ENCODE results near the gene MEIS2.
A peak's percentile ranks its signal among the peaks of the same experiment; 100 is the strongest.

MEIS2 gene

DNA sequence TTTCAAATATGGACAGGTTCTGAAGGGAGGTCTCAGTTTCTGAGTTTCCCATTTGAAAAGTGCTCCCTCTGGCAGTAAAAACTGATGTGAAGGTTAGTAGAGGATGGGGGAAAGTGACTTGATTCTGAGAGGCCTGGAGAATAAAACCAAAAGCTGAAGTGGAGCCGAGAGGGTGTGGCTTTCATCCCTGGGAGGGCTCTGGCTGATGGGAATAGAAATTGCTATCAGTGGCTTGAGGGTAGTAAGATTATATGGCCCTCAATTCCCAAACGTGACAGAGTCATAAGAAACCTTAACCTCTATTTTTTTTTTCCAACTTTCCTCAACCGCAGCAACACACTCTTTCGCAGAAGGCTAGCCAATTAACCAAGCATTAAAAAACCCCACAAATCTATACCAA, 185.9 kb downstream of the MEIS2 start:
- Histone ChIP-seq H3K27me3 (ENCODE audit: control insufficient read depth, insufficient read depth, low read length) (no peaks in the 10 kb centered on the region), H3K36me3 (ENCODE audit: control insufficient read depth, insufficient read depth, low read length) (peaks cover 2% of the 10 kb centered on the region), H3K4me1 (ENCODE audit: control insufficient read depth, insufficient read depth, low read length) (no peaks in the 10 kb centered on the region), H3K4me3 (ENCODE audit: low read length) (no peak overlapping the region), H3K9ac (ENCODE audit: low read length) (no peak overlapping the region), H3K27ac (ENCODE audit: low read depth, low read length) (no peak overlapping the region)

DNA sequence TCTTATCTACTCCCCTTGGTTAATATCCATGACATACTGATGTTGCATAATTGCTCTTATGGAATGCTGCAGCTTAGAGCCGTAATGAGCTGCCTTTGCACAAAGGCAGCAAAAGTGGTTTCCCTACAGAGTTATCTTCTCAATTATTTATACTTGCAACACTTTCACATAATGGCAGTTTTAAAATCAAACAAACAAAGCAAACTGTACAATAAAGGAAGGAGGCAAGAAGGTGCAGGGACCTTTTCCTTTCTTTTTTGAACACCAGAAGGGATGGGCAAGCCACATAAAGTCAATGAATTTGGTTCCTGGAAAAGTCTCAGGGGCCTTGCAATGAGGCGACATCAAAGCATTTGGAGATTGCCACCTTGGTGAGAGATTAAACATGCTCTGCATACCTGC, 188.0 kb downstream of the MEIS2 start:
- H3K4me3 ChIP-seq (ENCODE audit: low read length), result no peak overlapping the region
- H3K27me3 ChIP-seq (ENCODE audit: control insufficient read depth, insufficient read depth, low read length), result no peaks in the 10 kb centered on the region
- no peak overlapping the region for H3K27ac ChIP-seq (ENCODE audit: low read depth, low read length)
- no peaks in the 10 kb centered on the region for H3K4me1 ChIP-seq (ENCODE audit: control insufficient read depth, insufficient read depth, low read length)
- H3K9ac ChIP-seq (ENCODE audit: low read length), result no peak overlapping the region
- H3K36me3 ChIP-seq (ENCODE audit: control insufficient read depth, insufficient read depth, low read length), result no peaks in the 10 kb centered on the region

DNA sequence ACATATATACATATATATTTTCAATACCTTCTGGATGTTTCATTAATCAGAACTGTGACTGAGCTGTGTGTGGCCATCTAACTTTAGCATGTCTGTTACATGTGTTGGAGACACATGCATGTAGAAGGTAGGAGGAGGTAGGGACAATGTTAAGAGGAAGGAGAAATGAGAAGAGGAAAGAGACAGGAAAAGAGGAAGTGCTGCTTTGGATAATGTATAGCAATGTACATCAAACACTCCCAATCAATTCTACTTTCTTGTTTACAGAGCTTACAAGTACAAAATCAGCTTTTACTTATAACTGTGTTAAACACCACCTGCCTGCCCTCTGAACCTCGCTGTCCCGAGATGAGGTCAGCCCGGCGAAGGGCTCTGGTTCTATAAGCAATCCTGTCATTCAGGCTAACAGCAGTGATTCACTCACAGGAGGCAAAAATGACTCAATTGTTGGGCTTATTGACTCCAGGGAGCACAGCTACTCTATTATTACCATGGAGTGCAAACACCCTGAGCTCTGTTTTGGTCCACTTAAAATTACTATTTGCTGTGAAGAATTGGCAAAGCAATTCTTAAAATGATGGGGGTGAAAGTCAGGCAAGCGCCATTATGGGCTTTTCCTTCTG, 188.9 kb downstream of the MEIS2 start:
- H3K4me1 ChIP-seq (ENCODE audit: control insufficient read depth, insufficient read depth, low read length), result no peaks in the 10 kb centered on the region
- H3K4me3 ChIP-seq (ENCODE audit: low read length), result no peak overlapping the region
- H3K9ac ChIP-seq (ENCODE audit: low read length), result no peak overlapping the region
- H3K27me3 ChIP-seq (ENCODE audit: control insufficient read depth, insufficient read depth, low read length), result no peaks in the 10 kb centered on the region
- no peaks in the 10 kb centered on the region for H3K36me3 ChIP-seq (ENCODE audit: control insufficient read depth, insufficient read depth, low read length)
- no peak overlapping the region for H3K27ac ChIP-seq (ENCODE audit: low read depth, low read length)

DNA sequence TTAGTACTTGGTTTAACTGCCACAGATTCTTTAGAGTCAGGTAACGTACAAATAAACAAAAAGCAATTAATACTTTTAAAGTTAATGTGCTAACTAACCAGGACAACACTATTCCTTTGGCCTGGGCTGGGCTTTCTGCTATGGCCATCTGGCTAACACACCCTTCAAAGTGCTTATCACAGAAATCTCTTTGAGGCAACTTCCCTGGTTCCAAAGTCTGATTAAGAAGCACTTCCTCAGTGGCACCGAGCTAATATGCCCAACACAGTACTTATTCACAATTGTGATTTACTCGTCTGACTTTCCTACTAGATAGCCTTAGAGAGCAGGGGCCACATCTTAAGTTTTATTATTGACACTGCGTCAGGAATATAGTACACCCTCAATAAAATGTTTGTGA, 191.4 kb downstream of the MEIS2 start:
- no peaks in the 10 kb centered on the region for H3K27me3 ChIP-seq (ENCODE audit: control insufficient read depth, insufficient read depth, low read length)
- no peaks in the 10 kb centered on the region for H3K36me3 ChIP-seq (ENCODE audit: control insufficient read depth, insufficient read depth, low read length)
- H3K27ac ChIP-seq (ENCODE audit: low read depth, low read length), result no peak overlapping the region
- no peak overlapping the region for H3K4me3 ChIP-seq (ENCODE audit: low read length)
- H3K4me1 ChIP-seq (ENCODE audit: control insufficient read depth, insufficient read depth, low read length), result peaks cover 14% of the 10 kb centered on the region
- no peak overlapping the region for H3K9ac ChIP-seq (ENCODE audit: low read length)

DNA sequence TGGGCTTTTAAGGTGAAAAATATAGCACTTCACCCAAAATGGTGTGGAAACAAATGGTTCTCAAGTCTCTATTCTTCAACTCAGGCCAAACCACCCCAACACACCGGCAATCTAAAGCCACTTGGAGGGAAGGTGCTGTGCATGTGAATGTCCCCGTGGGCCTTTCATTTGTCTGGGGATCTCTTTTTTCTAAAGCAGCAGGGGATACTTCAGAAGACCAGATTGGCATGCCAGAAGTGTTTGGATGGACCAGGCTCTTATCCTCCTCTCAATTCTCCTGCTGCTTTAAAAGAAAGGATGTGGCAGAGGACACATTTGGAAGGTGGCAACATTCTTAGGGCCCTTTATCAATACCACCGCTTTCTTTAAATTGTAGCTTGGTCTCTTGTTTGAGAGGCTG, 193.1 kb downstream of the MEIS2 start:
- peaks cover 21% of the 10 kb centered on the region for H3K4me1 ChIP-seq (ENCODE audit: control insufficient read depth, insufficient read depth, low read length)
- H3K36me3 ChIP-seq (ENCODE audit: control insufficient read depth, insufficient read depth, low read length), result no peaks in the 10 kb centered on the region
- no peaks in the 10 kb centered on the region for H3K27me3 ChIP-seq (ENCODE audit: control insufficient read depth, insufficient read depth, low read length)
- H3K27ac ChIP-seq (ENCODE audit: low read depth, low read length), result no peak overlapping the region
- no peak overlapping the region for H3K9ac ChIP-seq (ENCODE audit: low read length)
- no peak overlapping the region for H3K4me3 ChIP-seq (ENCODE audit: low read length)

DNA sequence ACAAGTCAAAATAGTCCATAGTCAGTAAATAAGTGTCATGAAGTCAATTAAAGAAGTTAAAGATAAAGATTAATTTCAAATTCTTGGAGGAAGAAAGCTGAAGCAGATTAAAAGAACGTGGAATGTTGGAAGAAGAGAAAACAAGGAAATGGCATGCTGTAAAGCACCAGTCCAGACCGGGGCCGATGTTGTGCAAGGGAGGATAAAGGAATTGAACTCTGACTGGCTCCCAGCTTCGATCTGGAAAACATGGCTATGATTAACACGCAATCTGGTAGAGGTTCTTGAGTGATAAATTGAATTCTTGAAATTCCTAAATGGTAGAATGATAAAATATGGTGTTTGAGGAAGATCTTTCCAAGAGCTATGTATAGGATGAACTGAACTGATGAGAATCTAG, 194.4 kb downstream of the MEIS2 start:
- Histone ChIP-seq H3K9ac (ENCODE audit: low read length) (no peak overlapping the region), H3K27ac (ENCODE audit: low read depth, low read length) (no peak overlapping the region), H3K27me3 (ENCODE audit: control insufficient read depth, insufficient read depth, low read length) (no peaks in the 10 kb centered on the region), H3K4me1 (ENCODE audit: control insufficient read depth, insufficient read depth, low read length) (peaks cover 21% of the 10 kb centered on the region), H3K4me3 (ENCODE audit: low read length) (no peak overlapping the region), H3K36me3 (ENCODE audit: control insufficient read depth, insufficient read depth, low read length) (no peaks in the 10 kb centered on the region)

DNA sequence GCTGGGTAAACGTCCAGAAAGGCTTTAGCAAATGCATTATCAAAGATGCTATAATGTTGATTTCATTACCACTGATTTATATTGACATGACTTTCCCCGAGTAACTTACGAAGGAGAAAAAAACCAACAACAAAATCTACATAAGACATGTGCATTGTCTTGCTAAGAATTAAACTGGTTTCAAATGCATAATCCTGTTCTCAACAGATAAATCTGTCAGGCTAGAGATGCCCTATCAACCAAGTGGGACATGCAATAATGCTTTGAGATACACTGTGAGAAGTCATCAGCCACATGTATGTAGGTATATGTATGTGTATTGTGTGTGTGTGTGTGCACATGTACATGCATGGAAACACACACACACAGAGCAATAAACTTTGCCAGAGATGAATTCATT, 195.6 kb downstream of the MEIS2 start:
- Histone ChIP-seq H3K27me3 (ENCODE audit: control insufficient read depth, insufficient read depth, low read length) (no peaks in the 10 kb centered on the region), H3K4me1 (ENCODE audit: control insufficient read depth, insufficient read depth, low read length) (peaks cover 21% of the 10 kb centered on the region), H3K27ac (ENCODE audit: low read depth, low read length) (no peak overlapping the region), H3K36me3 (ENCODE audit: control insufficient read depth, insufficient read depth, low read length) (no peaks in the 10 kb centered on the region), H3K9ac (ENCODE audit: low read length) (no peak overlapping the region), H3K4me3 (ENCODE audit: low read length) (no peak overlapping the region)

DNA sequence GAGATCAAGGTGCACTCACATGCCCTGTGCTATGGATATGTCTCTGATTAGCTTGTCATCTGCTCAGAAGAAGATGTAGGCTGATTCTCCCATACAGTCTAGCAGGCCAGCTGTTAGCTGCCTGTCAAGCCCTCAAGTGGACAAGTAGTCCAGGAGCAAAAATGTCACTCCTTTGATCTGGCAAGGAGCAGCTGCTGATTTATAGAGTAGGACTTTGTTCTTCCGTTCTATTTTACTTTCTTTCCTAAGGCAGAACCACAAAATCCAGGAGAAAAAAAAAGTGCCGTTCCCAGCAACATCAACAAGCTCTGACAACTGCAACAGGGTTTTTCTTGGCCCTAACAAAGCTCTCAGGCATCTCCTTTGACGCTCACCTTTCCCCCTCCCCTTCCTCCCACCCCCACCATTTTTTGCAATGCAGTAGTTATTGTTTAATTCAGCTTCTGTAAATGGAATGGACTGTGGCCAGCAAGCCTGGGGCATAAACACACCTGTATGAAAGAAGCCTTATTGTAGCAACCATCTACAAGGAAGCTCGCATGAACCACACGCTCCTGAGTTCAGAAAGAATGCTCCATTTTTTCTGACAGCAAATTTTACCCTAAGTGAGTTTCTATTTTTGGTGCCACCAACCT, 196.3 kb downstream of the MEIS2 start:
- Histone ChIP-seq H3K27me3 (ENCODE audit: control insufficient read depth, insufficient read depth, low read length) (no peaks in the 10 kb centered on the region), H3K9ac (ENCODE audit: low read length) (no peak overlapping the region), H3K4me1 (ENCODE audit: control insufficient read depth, insufficient read depth, low read length) (peaks cover 21% of the 10 kb centered on the region), H3K27ac (ENCODE audit: low read depth, low read length) (peak overlapping the region; percentile 43), H3K4me3 (ENCODE audit: low read length) (no peak overlapping the region), H3K36me3 (ENCODE audit: control insufficient read depth, insufficient read depth, low read length) (no peaks in the 10 kb centered on the region)

DNA sequence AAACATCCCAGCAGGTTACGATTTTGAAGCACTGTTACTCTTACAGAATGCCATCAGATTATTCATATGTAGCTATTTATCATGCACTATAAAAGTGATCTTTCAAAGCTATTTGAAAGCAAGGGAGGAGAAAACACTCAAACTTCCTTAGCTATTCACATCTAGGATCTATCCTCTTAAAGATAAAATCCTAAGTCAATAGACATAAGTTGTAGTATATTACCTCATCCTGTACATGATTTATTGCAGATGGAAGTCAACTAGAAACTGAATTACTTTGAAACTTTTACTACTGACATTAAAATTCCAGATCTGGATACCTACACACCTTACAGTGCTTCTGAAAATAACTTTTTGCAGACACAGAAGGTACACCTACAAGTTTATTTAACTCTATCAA, 197.2 kb downstream of the MEIS2 start:
- Histone ChIP-seq H3K36me3 (ENCODE audit: control insufficient read depth, insufficient read depth, low read length) (no peaks in the 10 kb centered on the region), H3K9ac (ENCODE audit: low read length) (no peak overlapping the region), H3K4me3 (ENCODE audit: low read length) (no peak overlapping the region), H3K27ac (ENCODE audit: low read depth, low read length) (no peak overlapping the region), H3K27me3 (ENCODE audit: control insufficient read depth, insufficient read depth, low read length) (no peaks in the 10 kb centered on the region), H3K4me1 (ENCODE audit: control insufficient read depth, insufficient read depth, low read length) (peaks cover 25% of the 10 kb centered on the region)

DNA sequence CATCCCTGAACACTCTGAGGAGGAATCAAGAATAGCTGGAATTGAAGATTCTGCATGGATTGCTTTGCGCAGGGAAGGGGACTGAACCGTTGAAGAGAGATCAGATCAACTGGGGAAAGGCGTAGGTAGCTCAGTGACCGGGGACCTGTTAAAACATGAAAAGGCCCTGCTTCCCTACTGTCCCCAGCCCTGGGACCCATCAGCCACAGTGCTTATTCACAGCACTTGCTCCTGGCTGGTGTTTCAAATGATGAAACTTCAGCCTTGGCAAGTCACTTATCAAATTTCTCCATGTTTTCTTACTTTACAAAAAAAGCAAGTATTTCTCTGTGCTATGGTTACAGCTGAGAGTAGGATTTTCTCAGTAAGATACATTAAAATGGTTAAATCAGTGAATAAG, 199.3 kb downstream of the MEIS2 start:
- Histone ChIP-seq H3K4me1 (ENCODE audit: control insufficient read depth, insufficient read depth, low read length) (peaks cover 34% of the 10 kb centered on the region), H3K36me3 (ENCODE audit: control insufficient read depth, insufficient read depth, low read length) (no peaks in the 10 kb centered on the region), H3K4me3 (ENCODE audit: low read length) (no peak overlapping the region), H3K27ac (ENCODE audit: low read depth, low read length) (no peak overlapping the region), H3K9ac (ENCODE audit: low read length) (no peak overlapping the region), H3K27me3 (ENCODE audit: control insufficient read depth, insufficient read depth, low read length) (no peaks in the 10 kb centered on the region)

DNA sequence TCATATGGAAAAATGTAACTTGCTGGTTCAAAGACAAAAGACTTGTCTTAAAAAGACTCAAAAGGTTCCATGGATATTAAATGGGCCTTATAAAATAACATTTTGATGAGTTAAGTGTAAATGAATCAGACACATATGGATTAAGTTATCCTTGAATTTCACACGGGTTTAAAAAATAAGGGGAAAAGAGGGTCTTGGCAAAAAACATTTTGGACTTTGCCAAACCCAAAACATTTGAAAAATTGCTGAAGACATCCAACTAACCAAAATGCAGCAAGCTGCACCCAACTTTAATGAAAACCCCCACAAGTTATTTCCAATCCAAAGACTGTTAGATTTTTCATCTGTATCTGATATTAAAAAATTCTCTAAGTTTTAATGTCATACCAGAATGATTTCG, 200.7 kb downstream of the MEIS2 start:
- Histone ChIP-seq H3K36me3 (ENCODE audit: control insufficient read depth, insufficient read depth, low read length) (no peaks in the 10 kb centered on the region), H3K4me1 (ENCODE audit: control insufficient read depth, insufficient read depth, low read length) (peaks cover 28% of the 10 kb centered on the region), H3K27me3 (ENCODE audit: control insufficient read depth, insufficient read depth, low read length) (no peaks in the 10 kb centered on the region), H3K27ac (ENCODE audit: low read depth, low read length) (no peak overlapping the region), H3K9ac (ENCODE audit: low read length) (no peak overlapping the region), H3K4me3 (ENCODE audit: low read length) (no peak overlapping the region)

DNA sequence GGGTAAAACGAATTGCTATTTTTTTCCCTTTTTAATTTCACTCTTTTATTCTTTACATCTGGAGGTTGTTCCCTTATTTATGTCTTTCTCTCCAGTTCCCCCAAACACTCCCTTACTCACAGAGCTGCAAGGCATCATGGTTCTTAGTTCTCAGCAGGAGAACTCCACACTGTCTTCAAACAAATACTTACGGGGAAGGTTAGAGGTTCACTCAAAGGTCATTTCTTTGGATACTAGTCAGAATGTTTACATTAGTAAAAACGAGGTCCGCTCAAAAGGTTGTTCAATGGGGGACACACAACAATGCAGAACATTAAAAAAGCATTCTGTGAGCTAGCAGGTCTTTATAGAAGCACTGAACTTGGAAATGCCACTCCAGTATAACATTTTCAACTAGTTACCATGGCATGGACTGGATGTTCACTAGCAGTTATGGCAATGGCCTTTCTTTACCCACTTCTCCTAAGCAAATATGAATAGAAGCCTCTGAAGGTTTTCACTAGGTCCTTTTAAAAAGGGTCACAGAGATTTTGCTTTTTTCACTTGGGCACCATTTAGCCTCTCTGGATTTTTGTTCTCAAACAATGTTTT, 201.7 kb downstream of the MEIS2 start:
- Histone ChIP-seq H3K27ac (ENCODE audit: low read depth, low read length) (peak overlapping the region; percentile 56), H3K27me3 (ENCODE audit: control insufficient read depth, insufficient read depth, low read length) (no peaks in the 10 kb centered on the region), H3K4me1 (ENCODE audit: control insufficient read depth, insufficient read depth, low read length) (peaks cover 18% of the 10 kb centered on the region), H3K36me3 (ENCODE audit: control insufficient read depth, insufficient read depth, low read length) (no peaks in the 10 kb centered on the region), H3K4me3 (ENCODE audit: low read length) (no peak overlapping the region), H3K9ac (ENCODE audit: low read length) (no peak overlapping the region)

DNA sequence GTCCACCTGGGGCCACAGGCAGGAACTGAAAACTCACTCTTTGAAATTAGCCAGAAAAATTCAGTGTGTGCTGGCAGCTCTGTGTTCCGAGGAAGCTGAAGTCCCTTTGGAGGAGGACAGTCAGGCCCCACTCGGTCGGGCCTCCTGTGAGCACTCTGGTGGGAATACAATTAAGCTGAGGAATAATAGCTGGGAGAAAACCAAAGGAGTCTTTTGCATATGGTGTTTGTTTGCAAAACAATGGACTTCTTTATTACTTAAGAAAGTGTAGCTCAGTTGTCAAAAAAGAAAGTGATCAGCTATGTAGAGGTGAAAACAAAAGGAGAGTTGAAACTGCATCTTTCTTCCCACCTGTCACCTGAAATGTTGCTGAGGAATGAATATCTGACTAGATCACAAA, 202.5 kb downstream of the MEIS2 start:
- Histone ChIP-seq H3K27me3 (ENCODE audit: control insufficient read depth, insufficient read depth, low read length) (no peaks in the 10 kb centered on the region), H3K27ac (ENCODE audit: low read depth, low read length) (peak overlapping the region; percentile 60), H3K4me1 (ENCODE audit: control insufficient read depth, insufficient read depth, low read length) (peaks cover 13% of the 10 kb centered on the region)

More for the DNA sequence above, 202.5 kb downstream of the MEIS2 start:
- Histone ChIP-seq H3K9ac (ENCODE audit: low read length) (no peak overlapping the region), H3K4me3 (ENCODE audit: low read length) (no peak overlapping the region), H3K36me3 (ENCODE audit: control insufficient read depth, insufficient read depth, low read length) (no peaks in the 10 kb centered on the region)
